Keratinocyte (primary cell): ENCODE results near the gene TSC22D3. TPM values are rescaled to one million over a fixed set of nuclear protein-coding genes. Genes with fewer than 3 reads are reported as not detected.
A peak's percentile ranks its signal among the peaks of the same experiment; 100 is the strongest.

Experiments
- DNase-seq: peaks from one replicate; pipeline ENCODE4 v3.0.0-alpha.2; 2011; ENCODE audit warnings: low read depth, missing footprints, low spot score
- FAIRE-seq: peaks from 2 replicates; lab custom pipeline; 2011; peaks lifted over from hg19 to GRCh38; lab: Jason Lieb, UNC
- H2AFZ ChIP-seq: 2 replicates; pipeline ENCODE4 v1.6.0; 2012; ENCODE audit warnings: low read length, control low read depth, inconsistent platforms; ENCODE audit not compliant: control insufficient read depth
- H3K27ac ChIP-seq: 2 replicates; pipeline ENCODE4 v1.5.1; 2011; ENCODE audit warnings: low read length; ENCODE audit not compliant: control insufficient read depth, insufficient read depth
- H3K27me3 ChIP-seq: 3 replicates; pipeline ENCODE4 v1.6.0; 2011; ENCODE audit warnings: low read length; ENCODE audit not compliant: control insufficient read depth, insufficient read depth; ENCODE audit errors: extremely low read depth
- H3K36me3 ChIP-seq, 2 experiments: 2 replicates in 1 of 2; 3 replicates in 1 of 2; pipeline ENCODE4 v1.5.1; 2011; ENCODE audit warnings: low read length in 2 of 2, mild to moderate bottlenecking in 1 of 2; ENCODE audit not compliant: control insufficient read depth in 2 of 2, insufficient read depth in 2 of 2; ENCODE audit errors: extremely low read depth in 1 of 2
- H3K4me1 ChIP-seq: 3 replicates; pipeline ENCODE4 v1.5.1; 2011; ENCODE audit warnings: low read length; ENCODE audit not compliant: control insufficient read depth, insufficient read depth; ENCODE audit errors: extremely low read depth
- H3K4me2 ChIP-seq: 3 replicates; pipeline ENCODE4 v1.6.0; 2011; ENCODE audit warnings: low read depth, low read length; ENCODE audit not compliant: control insufficient read depth, insufficient read depth; ENCODE audit errors: extremely low read depth
- H3K4me3 ChIP-seq, 3 experiments: fragments of 200-600 bp in 1 of 3; sonication (generic) in 1 of 3; 2 replicates in 2 of 3; 3 replicates in 1 of 3; pipeline ENCODE4 v1.5.1; 2011 to 2016; ENCODE audit warnings: low read length in 3 of 3, mild to moderate bottlenecking in 3 of 3, control low read depth in 2 of 3, inconsistent platforms in 1 of 3, low read depth in 1 of 3, mixed read lengths in 1 of 3, mixed run types in 1 of 3, moderate library complexity in 1 of 3; ENCODE audit not compliant: control insufficient read depth in 2 of 3, insufficient read depth in 2 of 3; ENCODE audit errors: extremely low read depth in 1 of 3
- H3K79me2 ChIP-seq: 2 replicates; pipeline ENCODE4 v1.6.0; 2012; ENCODE audit warnings: low read length; ENCODE audit not compliant: control insufficient read depth, insufficient read depth
- H3K9ac ChIP-seq: 3 replicates; pipeline ENCODE4 v1.6.0; 2011; ENCODE audit warnings: low read length; ENCODE audit not compliant: control insufficient read depth, insufficient read depth; ENCODE audit errors: extremely low read depth
- H3K9me1 ChIP-seq: 3 replicates; pipeline ENCODE4 v1.6.0; 2011; ENCODE audit warnings: low read length; ENCODE audit not compliant: control insufficient read depth, insufficient read depth; ENCODE audit errors: extremely low read depth
- H3K9me3 ChIP-seq: 2 replicates; pipeline ENCODE4 v1.5.1; 2012; ENCODE audit warnings: low read depth, low read length; ENCODE audit not compliant: control insufficient read depth
- H4K20me1 ChIP-seq: 3 replicates; pipeline ENCODE4 v1.6.0; 2011; ENCODE audit warnings: low read length; ENCODE audit not compliant: control insufficient read depth, insufficient read depth; ENCODE audit errors: extremely low read depth
- CTCF ChIP-seq, 3 experiments: IDR thresholded peaks in 1 of 3; conservative IDR thresholded peaks in 1 of 3; optimal IDR thresholded peaks in 1 of 3; 2 replicates in 2 of 3; 3 replicates in 1 of 3; pipeline versions ENCODE3 to v1.5.1; 2011; ENCODE audit warnings: low read length in 3 of 3, mild to moderate bottlenecking in 3 of 3, moderate library complexity in 2 of 3, control low read depth in 1 of 3, inconsistent platforms in 1 of 3; ENCODE audit not compliant: insufficient read depth in 2 of 3; ENCODE audit errors: extremely low read depth in 1 of 3
- EZH2 ChIP-seq: IDR thresholded peaks from one replicate; pipeline ENCODE4 v1.6.1; 2012; ENCODE audit warnings: inconsistent platforms, mild to moderate bottlenecking, low read length, moderate library complexity
- dilution Hi-C: fragments of 300-500 bp; cut with MboI; formaldehyde crosslinking; loops from one replicate; pipeline ENCODE4 v1.7.0; 2020; ENCODE audit warnings: low sequenced_read_pairs; ENCODE audit not compliant: extremely low pct_ligation_motif_present
- polyA plus RNA-seq, 5 experiments: library from polyadenylated mRNA; depleted of rRNA in 3 of 5; stranded (reverse) in 3 of 5; stranded (forward) in 1 of 5; unstranded in 1 of 5; fragments of >200 nt; gene quantifications; 1 replicate in 1 of 5; 2 replicates in 3 of 5; 3 replicates in 1 of 5; pipeline versions ENCODE4 v1.2.1 to v1.2.3, GENCODE V29; 2011 to 2012; ENCODE audit warnings: missing spikeins in 2 of 5, low read depth in 1 of 5, low replicate concordance in 1 of 5

TSC22D3 gene
- polyA plus RNA-seq, 1 donor (not counting 4 experiments of a cell fraction or from before 2014, with no cell fraction given): 48.5 TPM

GRCh38 chrX:107742700-107743191, 32.8 kb downstream of the TSC22D3 start:
- no peak for FAIRE-seq
- H2AFZ ChIP-seq: no peak overlapping the region
- H3K4me3 ChIP-seq: peak overlapping the region in 1 of 3 experiments; percentile 27
- peak overlapping the region; percentile 78 for H3K27ac ChIP-seq
- H3K9ac ChIP-seq: peak overlapping the region; percentile 75
- H4K20me1 ChIP-seq: no peaks in the 10 kb centered on the region
- H3K9me3 ChIP-seq: no peaks in the 10 kb centered on the region
- H3K36me3 ChIP-seq: no peaks in the 10 kb centered on the region
- H3K4me2 ChIP-seq: peak overlapping the region; percentile 71
- no peaks in the 10 kb centered on the region for H3K27me3 ChIP-seq
- no peak for DNase-seq
- dilution Hi-C loops: no loop called here
- H3K79me2 ChIP-seq: no peaks in the 10 kb centered on the region
- no peaks in the 10 kb centered on the region for H3K9me1 ChIP-seq
- no peak for TF ChIP-seq CTCF (optimal IDR thresholded peaks at IDR 0.05 in 1 of 3, IDR thresholded peaks at IDR 0.05 in 1 of 3, conservative IDR thresholded peaks at IDR 0.05 in 1 of 3; ENCODE audit: extremely low read depth in 1 of 3, insufficient read depth in 2 of 3, low read length in 3 of 3)
- no peak for TF ChIP-seq EZH2
- peaks cover 44% of the 10 kb centered on the region for H3K4me1 ChIP-seq

- no peaks in the 10 kb centered on the region for H3K9me3 ChIP-seq
- H2AFZ ChIP-seq: no peak overlapping the region
- TF ChIP-seq CTCF (optimal IDR thresholded peaks at IDR 0.05 in 1 of 3, IDR thresholded peaks at IDR 0.05 in 1 of 3, conservative IDR thresholded peaks at IDR 0.05 in 1 of 3; ENCODE audit: extremely low read depth in 1 of 3, insufficient read depth in 2 of 3, low read length in 3 of 3) (no peak), EZH2 (no peak)
- no peak overlapping the region for H3K4me3 ChIP-seq
- H3K27me3 ChIP-seq: no peaks in the 10 kb centered on the region
- no peaks in the 10 kb centered on the region for H3K79me2 ChIP-seq
- dilution Hi-C loops: no loop called here
- FAIRE-seq (no peak), DNase-seq (no peak)
- peak overlapping the region; percentile 29 for H3K9ac ChIP-seq
- no peaks in the 10 kb centered on the region for H3K36me3 ChIP-seq
- H3K4me1 ChIP-seq: peaks cover 31% of the 10 kb centered on the region
- peak overlapping the region; percentile 71 for H3K4me2 ChIP-seq
- peak overlapping the region; percentile 48 for H3K27ac ChIP-seq
- no peaks in the 10 kb centered on the region for H3K9me1 ChIP-seq
- no peaks in the 10 kb centered on the region for H4K20me1 ChIP-seq
Measured at GRCh38 chrX:107741404-107741790, 34.2 kb downstream of the TSC22D3 start.
